T-helper 1 cell treated with Interleukin-12 subunit alpha and Interleukin-12 subunit beta and Interleukin-4 antibody, amounts not matched to agents 30 ng/mL and 1 ng/mL, for 36 hours (primary cell): Measurements from ENCODE around the gene KIAA1549. TPM values are rescaled to one million over a fixed set of nuclear protein-coding genes. Genes with fewer than 3 reads are reported as not detected.
"Not testable (repeated sequence)": the region's sequence is repeated elsewhere in the genome, so short reads cannot be mapped to it uniquely, and the experiment has no call there.

Experiments
- intact Hi-C: fragments of 100-400 bp; cut with micrococcal nuclease; formaldehyde crosslinking; loops from one replicate; pipeline ENCODE4 v1.15.1; 2024
- total RNA-seq: library from RNA; stranded (reverse); gene quantifications from 2 replicates; pipeline ENCODE4 v1.2.3, GENCODE V29; 2022

KIAA1549 gene
- total RNA-seq, 1 donor from 2014 or later, result 0.42 TPM

- intact Hi-C loops, result no loop called here
These were observed 158.2 kb downstream of the KIAA1549 start for GRCh38 chr7:138822867-138823535.

GRCh38 chr7:138821912-138822311 is 159.3 kb downstream of the KIAA1549 start:
- intact Hi-C loops, result no loop called here

DNA sequence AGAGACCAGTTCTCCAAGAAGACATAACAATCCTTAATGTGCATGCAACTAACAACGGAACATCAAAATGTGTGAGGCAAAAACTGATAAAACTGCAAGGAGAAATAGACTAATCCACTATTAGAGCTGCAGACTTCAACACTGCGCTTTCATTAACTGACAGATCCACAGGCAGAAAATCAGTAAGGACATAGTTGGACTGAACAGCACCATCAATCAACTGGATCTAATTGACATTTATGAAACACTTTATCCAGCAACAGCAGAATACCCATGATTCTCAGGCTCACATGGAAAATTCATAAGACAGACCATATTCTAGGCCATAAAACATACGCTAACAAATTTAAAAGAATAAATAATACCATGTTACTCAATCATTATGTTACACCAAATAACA is 161.6 kb downstream of the KIAA1549 start:
- intact Hi-C loops, result no loop called here

- intact Hi-C loops, result no loop called here
These were observed 164.5 kb downstream of the KIAA1549 start for GRCh38 chr7:138816650-138817049.

- intact Hi-C loops, result loop anchor here (2.0 to 5.0 kb wide), 3 partner anchors 52 to 653 kb away; no protein-coding TSS in a partner anchor
These were observed 166.3 kb downstream of the KIAA1549 start for GRCh38 chr7:138814816-138815332.

- intact Hi-C loops, result loop anchor here (2.0 to 5.0 kb wide), 3 partner anchors 53 to 652 kb away; no protein-coding TSS in a partner anchor
These were observed 167.2 kb downstream of the KIAA1549 start for GRCh38 chr7:138813945-138814344.

DNA sequence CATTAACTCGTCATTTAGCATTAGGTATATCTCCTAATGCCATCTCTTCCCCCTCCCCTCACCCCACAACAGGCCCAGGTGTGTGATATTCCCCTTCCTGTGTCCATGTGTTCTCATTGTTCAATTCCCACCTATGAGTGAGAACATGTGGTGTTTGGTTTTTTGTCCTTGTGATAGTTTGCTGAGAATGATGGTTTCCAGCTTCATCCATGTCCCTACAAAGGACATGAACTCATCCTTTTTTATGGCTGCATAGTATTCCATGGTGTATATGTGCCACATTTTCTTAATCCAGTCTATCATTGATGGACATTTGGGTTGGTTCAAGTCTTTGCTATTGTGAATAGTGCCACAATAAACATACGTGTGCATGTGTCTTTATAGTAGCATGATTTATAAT is 169.9 kb downstream of the KIAA1549 start:
- intact Hi-C loops, result loop anchor here (5.0 kb wide), 2 partner anchors 56 to 649 kb away; no protein-coding TSS in a partner anchor

- intact Hi-C loops, result no loop called here
These were observed 171.8 kb downstream of the KIAA1549 start for GRCh38 chr7:138809346-138809745.

DNA sequence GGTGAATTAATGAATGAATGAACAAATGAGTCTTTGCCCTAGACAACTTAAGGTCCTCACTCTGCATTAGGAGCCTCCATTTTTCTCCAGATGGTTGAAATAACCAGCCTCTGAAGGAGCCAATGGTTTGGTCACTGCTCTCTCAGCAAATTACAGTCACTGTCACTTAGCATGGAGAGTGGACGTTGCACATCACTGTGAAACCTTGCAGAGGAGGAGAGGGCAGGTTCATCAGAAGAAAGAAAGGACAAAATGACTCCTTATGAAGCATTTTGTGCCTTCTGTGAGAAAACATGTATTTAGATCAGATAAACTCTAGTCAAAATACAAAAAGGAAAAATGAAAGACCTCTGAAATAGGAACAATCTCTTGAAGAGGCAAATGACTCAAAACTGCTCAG is 176.6 kb downstream of the KIAA1549 start:
- intact Hi-C loops, result no loop called here

GRCh38 chr7:138802706-138803105 is 178.5 kb downstream of the KIAA1549 start:
- intact Hi-C loops, result no loop called here

DNA sequence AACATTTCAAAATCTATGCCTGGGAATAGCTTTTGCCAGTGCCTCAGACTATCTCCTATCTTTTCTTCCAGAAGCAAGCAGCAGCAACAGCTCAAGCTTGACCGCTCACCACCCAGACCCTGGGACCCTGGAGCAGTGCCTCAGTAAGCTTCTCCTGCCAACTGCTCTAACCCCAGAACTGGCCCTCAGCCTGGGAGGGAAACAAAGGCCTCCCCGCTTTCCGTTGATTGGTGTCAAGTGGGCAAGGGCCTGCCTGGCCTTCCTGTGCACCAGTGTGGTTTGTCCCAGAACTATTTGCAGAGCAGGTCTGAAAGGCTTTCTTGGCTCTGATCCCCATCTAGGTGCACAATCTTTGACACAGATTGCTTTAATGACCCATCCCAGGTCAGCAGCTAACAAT is 179.9 kb downstream of the KIAA1549 start:
- intact Hi-C loops, result no loop called here

DNA sequence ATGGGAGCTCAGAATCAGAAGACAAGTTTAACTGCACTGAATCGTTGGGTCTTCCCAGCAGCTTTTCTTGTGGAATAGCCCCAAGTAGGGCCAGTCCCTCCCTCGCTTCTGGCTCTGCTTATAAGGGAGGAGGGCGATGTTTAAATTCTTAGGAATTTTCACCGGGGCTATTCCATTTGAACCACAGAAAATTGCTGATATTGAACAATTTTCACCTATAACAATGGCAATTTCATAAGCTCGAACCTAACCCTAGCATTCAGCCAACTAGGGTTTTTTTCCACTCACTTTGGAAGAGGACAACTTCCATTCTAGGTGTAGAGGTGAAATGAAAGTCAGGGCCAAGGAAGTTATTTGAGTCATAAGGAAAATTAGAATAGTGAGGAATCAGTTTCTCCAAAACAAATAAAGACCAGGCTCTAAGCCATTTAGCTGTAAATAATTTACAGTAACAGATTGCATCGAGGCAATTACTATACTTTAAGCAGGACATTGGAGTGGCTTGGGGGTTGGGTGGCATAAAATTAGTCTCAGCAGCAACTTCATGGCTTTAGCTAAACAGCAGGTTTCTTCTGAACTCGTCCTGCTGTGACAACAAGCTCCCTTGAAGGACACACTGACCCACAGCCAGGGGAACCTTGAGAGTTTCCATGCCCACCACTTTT is 181.7 kb downstream of the KIAA1549 start:
- intact Hi-C loops, result no loop called here

- intact Hi-C loops, result no loop called here
These were observed 182.4 kb downstream of the KIAA1549 start for GRCh38 chr7:138798836-138799235.

- intact Hi-C loops, result no loop called here
These were observed 183.4 kb downstream of the KIAA1549 start, which contains the start of the genes ATP6V0A4 and TMEM213 for GRCh38 chr7:138797715-138798320. ATP6V0A4 (minus strand) TSS chr7:138798196; CDS start chr7:138771247, 26,949 bp downstream. TMEM213 (plus strand) TSS chr7:138797994; CDS start chr7:138798105, 111 bp downstream.

DNA sequence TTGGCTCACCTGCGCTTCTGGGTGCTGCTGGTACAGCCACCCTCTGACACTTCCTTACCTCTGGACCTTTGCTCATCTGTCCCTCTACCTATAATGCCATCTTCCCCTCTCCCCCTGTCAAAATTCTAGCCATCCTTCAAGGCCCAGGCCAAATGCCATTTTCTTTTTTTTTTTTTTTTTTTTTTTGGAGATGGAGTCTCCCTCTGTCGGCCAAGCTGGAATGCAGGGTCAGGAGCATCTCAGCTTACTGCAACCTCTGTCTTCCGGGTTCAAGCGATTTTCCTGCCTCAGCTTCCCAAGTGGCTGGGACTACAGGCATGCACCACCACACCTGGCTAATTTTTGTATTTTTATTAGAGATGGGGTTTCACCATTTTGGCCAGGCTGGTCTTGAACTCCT is 184.1 kb downstream of the KIAA1549 start:
- intact Hi-C loops, result not testable (repeated sequence)

DNA sequence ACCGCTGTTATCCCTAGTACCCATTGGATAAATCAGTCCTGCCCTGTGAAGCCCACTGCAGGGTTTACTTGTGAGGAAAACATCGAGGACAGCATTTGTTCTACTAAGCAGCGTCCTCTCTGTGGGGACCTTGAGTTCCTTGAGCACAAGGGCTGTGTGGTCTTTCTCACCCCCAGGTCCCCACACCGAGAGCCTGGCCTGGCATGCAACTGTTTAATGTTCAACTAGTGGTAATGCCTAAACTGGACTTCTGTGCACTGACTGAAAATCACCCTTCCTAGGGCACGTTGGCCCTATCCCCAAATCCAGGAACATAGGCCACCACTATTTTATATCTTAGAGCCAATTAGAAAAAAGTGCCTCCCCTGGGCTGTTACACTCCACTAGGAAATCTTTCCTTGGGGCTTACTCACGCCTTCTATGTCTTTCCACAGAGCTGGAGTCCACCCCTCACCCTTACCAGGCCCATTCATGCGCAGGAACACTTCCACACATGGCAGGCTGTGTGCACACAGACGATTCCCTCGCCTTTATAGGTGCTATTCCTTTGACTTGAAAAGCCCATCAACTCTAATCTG is 185.1 kb downstream of the KIAA1549 start:
- intact Hi-C loops, result no loop called here

GRCh38 chr7:138785587-138786437 is 195.4 kb downstream of the KIAA1549 start:
- intact Hi-C loops, result no loop called here

DNA sequence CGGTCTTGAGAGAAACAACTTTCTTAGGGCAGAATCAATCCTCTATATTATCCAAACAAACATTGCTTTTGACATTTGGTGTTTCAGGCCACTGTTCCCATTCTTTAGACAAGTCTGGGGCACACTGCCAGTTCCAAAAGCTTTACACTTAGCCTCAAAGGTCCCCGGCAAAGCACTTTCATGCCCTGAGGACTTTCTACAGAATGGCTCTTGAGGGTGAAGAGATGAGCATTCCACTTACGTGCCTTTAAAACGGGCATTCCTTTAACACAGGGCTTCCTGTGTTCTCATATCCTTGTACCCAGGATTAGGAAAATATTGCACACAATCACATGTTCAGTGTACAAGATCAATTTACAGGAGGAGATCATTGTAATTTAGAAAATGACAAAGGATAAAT is 196.5 kb downstream of the KIAA1549 start:
- intact Hi-C loops, result no loop called here
